Adipocyte (in vitro differentiated cells): ENCODE measurements around the gene EIF2D.
"Not testable (repeated sequence)": the region's sequence is repeated elsewhere in the genome, so short reads cannot be mapped to it uniquely, and the experiment has no call there.

ENCODE experiments used
- DNase-seq: peaks from one replicate; pipeline ENCODE4 v3.0.0-alpha.2; 2015; ENCODE audit warnings: low read depth
- H3K27me3 ChIP-seq: replicated peaks from 2 replicates; pipeline ENCODE4 v1.7.0; 2013; ENCODE audit warnings: mild to moderate bottlenecking, low read length, moderate library complexity; ENCODE audit not compliant: control insufficient read depth, insufficient read depth
- H3K36me3 ChIP-seq: 2 replicates; pipeline ENCODE4 v1.7.0; 2013; ENCODE audit warnings: low read length, mild to moderate bottlenecking, moderate library complexity; ENCODE audit not compliant: control insufficient read depth, insufficient read depth, severe bottlenecking
- H3K4me1 ChIP-seq: 2 replicates; pipeline ENCODE4 v1.7.0; 2013; ENCODE audit warnings: mild to moderate bottlenecking, low read length, moderate library complexity; ENCODE audit not compliant: control insufficient read depth, insufficient read depth
- H3K4me3 ChIP-seq: 2 replicates; pipeline ENCODE4 v1.7.0; 2013; ENCODE audit warnings: mild to moderate bottlenecking, low read length, moderate library complexity
- H3K9ac ChIP-seq: 2 replicates; pipeline ENCODE4 v1.7.0; 2013; ENCODE audit warnings: mild to moderate bottlenecking, low read length, moderate library complexity
- H3K9me3 ChIP-seq: 2 replicates; pipeline ENCODE4 v1.7.0; 2013; ENCODE audit warnings: mild to moderate bottlenecking, low read length, moderate library complexity; ENCODE audit not compliant: control insufficient read depth

The EIF2D gene

GRCh38 chr1:206635080-206635977 lies 23.1 kb upstream of the EIF2D start, which contains the start of gene DYRK3:
Gene DYRK3 (plus strand): TSS chr1:206635536. CDS start chr1:206635704, 168 bp downstream.
- Histone ChIP-seq H3K36me3 (no peaks in the 10 kb centered on the region), H3K4me1 (peaks cover 44% of the 10 kb centered on the region), H3K9me3 (no peaks in the 10 kb centered on the region), H3K9ac (peak within 1 kb of the TSS; percentile 89), H3K27me3 (no peaks in the 10 kb centered on the region), H3K4me3 (peak within 1 kb of the TSS; percentile 95)
- DNase-seq: peak; percentile 98

- H3K4me3 ChIP-seq: peak overlapping the region; percentile 95
Observed at GRCh38 chr1:206634365-206635079, 22.3 kb upstream of the EIF2D start.

GRCh38 chr1:206633708-206634121 lies 21.4 kb upstream of the EIF2D start:
- peak overlapping the region; percentile 95 for H3K4me3 ChIP-seq

More at GRCh38 chr1:206634365-206635079, 22.3 kb upstream of the EIF2D start:
- Histone ChIP-seq H3K27me3 (no peaks in the 10 kb centered on the region), H3K4me1 (peaks cover 44% of the 10 kb centered on the region), H3K9ac (peak overlapping the region; percentile 89), H3K36me3 (no peaks in the 10 kb centered on the region), H3K9me3 (no peaks in the 10 kb centered on the region)
- DNase-seq: peak; percentile 99

GRCh38 chr1:206631085-206631509 lies 18.8 kb upstream of the EIF2D start:
- H3K4me1 ChIP-seq: peaks cover 21% of the 10 kb centered on the region
- no peak overlapping the region for H3K4me3 ChIP-seq
- peak; percentile 85 for DNase-seq
- peak overlapping the region; percentile 29 for H3K9ac ChIP-seq
- H3K36me3 ChIP-seq: no peaks in the 10 kb centered on the region
- no peaks in the 10 kb centered on the region for H3K9me3 ChIP-seq
- H3K27me3 ChIP-seq: no peaks in the 10 kb centered on the region

More at GRCh38 chr1:206633708-206634121, 21.4 kb upstream of the EIF2D start:
- H3K4me1 ChIP-seq: peaks cover 39% of the 10 kb centered on the region
- no peaks in the 10 kb centered on the region for H3K27me3 ChIP-seq
- H3K36me3 ChIP-seq: no peaks in the 10 kb centered on the region
- DNase-seq: peak; percentile 68
- H3K9me3 ChIP-seq: no peaks in the 10 kb centered on the region
- H3K9ac ChIP-seq: peak overlapping the region; percentile 89

- Histone ChIP-seq H3K9me3 (no peaks in the 10 kb centered on the region), H3K9ac (no peak overlapping the region), H3K27me3 (no peaks in the 10 kb centered on the region), H3K36me3 (no peaks in the 10 kb centered on the region), H3K4me3 (no peak overlapping the region), H3K4me1 (peaks cover 8% of the 10 kb centered on the region)
- no peak for DNase-seq
Observed at GRCh38 chr1:206628916-206629315, 16.7 kb upstream of the EIF2D start.

GRCh38 chr1:206626396-206626795 lies 14.1 kb upstream of the EIF2D start:
- H3K4me1 ChIP-seq, H3K36me3 ChIP-seq, H3K27me3 ChIP-seq, H3K4me3 ChIP-seq, DNase-seq, H3K9me3 ChIP-seq, H3K9ac ChIP-seq: not testable (repeated sequence)

GRCh38 chr1:206609229-206609991 lies 2.9 kb downstream of the EIF2D start:
- no peak overlapping the region for H3K4me3 ChIP-seq
- peaks cover 14% of the 10 kb centered on the region for H3K4me1 ChIP-seq
- no peaks in the 10 kb centered on the region for H3K9me3 ChIP-seq
- peaks cover 17% of the 10 kb centered on the region for H3K36me3 ChIP-seq
- no peak for DNase-seq
- H3K27me3 ChIP-seq: no peaks in the 10 kb centered on the region
- no peak overlapping the region for H3K9ac ChIP-seq

- DNase-seq: peak; percentile 60
- peaks cover 14% of the 10 kb centered on the region for H3K4me1 ChIP-seq
- H3K4me3 ChIP-seq: no peak overlapping the region
- no peak overlapping the region for H3K9ac ChIP-seq
- no peaks in the 10 kb centered on the region for H3K27me3 ChIP-seq
- no peaks in the 10 kb centered on the region for H3K9me3 ChIP-seq
- peaks cover 28% of the 10 kb centered on the region for H3K36me3 ChIP-seq
Observed at GRCh38 chr1:206608108-206608698, 4.1 kb downstream of the EIF2D start.

- no peak overlapping the region for H3K9ac ChIP-seq
- no peaks in the 10 kb centered on the region for H3K9me3 ChIP-seq
- no peak overlapping the region for H3K4me3 ChIP-seq
- H3K36me3 ChIP-seq: peaks cover 42% of the 10 kb centered on the region
- H3K4me1 ChIP-seq: peaks cover 14% of the 10 kb centered on the region
- peak; percentile 23 for DNase-seq
- no peaks in the 10 kb centered on the region for H3K27me3 ChIP-seq
Observed at GRCh38 chr1:206606867-206607266, 5.4 kb downstream of the EIF2D start.

- Histone ChIP-seq H3K9me3 (no peaks in the 10 kb centered on the region), H3K27me3 (no peaks in the 10 kb centered on the region), H3K36me3 (peaks cover 46% of the 10 kb centered on the region), H3K4me1 (peaks cover 19% of the 10 kb centered on the region), H3K4me3 (no peak overlapping the region), H3K9ac (no peak overlapping the region)
- DNase-seq: no peak
Observed at GRCh38 chr1:206604861-206605260, 7.4 kb downstream of the EIF2D start.
